Spleen (tissue), 7 donors: ENCODE measurements around the gene UBIAD1.

Experiments used
- CTCF ChIP-seq, 11 experiments: fragments of 200-600 bp in 7 of 11; fragments of 450-650 bp in 4 of 11; sonication (generic) in 4 of 11; IDR thresholded peaks in 8 of 11; conservative IDR thresholded peaks in 3 of 11; 1 replicate in 7 of 11; 2 replicates in 4 of 11; pipeline versions ENCODE4 v1.4.0 to v1.8.0; 2016 to 2021; ENCODE audit warnings: antibody characterized with exemption in 11 of 11, inconsistent platforms in 4 of 11, mild to moderate bottlenecking in 1 of 11
- POLR2A ChIP-seq, 3 donors: fragments of 450-650 bp; IDR thresholded peaks; one replicate each; pipeline ENCODE4 v1.5.1; 2017; ENCODE audit warnings: antibody characterized with exemption in 3 of 3, mild to moderate bottlenecking in 1 of 3
- POLR2AphosphoS5 ChIP-seq, 3 donors: sonication (generic); formaldehyde crosslinking; IDR thresholded peaks; one replicate each; pipeline ENCODE4 v1.5.1; 2017; ENCODE audit warnings: antibody characterized with exemption in 3 of 3
- donor health status: DM: no; HTN: no; CAD: no; lungs with moderate emphysema.
- donor health status: DM: no; HTN: no; CAD: no.
- donor health status: DM: no; HTN: no; CAD: no.

- TF ChIP-seq CTCF (IDR thresholded peaks at IDR 0.05 in 8 of 11, conservative IDR thresholded peaks at IDR 0.05 in 3 of 11), result no peak
- TF ChIP-seq POLR2AphosphoS5 (IDR thresholded peaks at IDR 0.05), result no peak
- TF ChIP-seq POLR2A (IDR thresholded peaks at IDR 0.05), result no peak
Measured at GRCh38 chr1:11253226-11253625, 19.8 kb upstream of the UBIAD1 start.
